ENCODE measurements around the gene CXCR4. TPM values are rescaled to one million over a fixed set of nuclear protein-coding genes. Genes with fewer than 3 reads are reported as not detected.

The CXCR4 gene
- total and polyA plus RNA-seq, 2 donors (not counting 1 experiment from before 2014, with no cell fraction given) = 1,832 to 2,119 TPM

DNA sequence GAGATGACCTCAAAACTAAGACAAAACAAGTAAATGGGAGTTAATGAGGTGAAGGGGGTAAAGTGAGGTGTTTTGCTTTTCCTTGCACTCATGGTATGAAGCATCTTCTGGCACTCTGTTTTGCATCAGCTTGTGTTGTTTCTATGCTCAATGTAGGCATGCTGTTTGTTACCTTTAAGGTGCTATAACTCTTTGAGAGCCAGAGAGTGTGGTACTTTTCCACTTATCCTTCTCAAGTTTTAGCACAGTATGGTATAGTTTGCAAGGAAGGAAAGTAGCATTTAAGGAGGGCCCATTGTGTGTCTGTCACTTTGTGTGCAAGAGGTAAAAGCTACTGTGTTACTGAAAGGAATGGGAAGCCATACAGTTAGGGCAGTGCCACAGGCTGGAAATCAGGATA lies 17.5 kb upstream of the CXCR4 start:
- no peaks in the 10 kb centered on the region for H3K9me3 ChIP-seq (ENCODE audit: control extremely low read depth in 1 of 3, control insufficient read depth in 2 of 3, insufficient read depth in 1 of 3, low read length in 2 of 3)
- CTCF ChIA-PET = interaction anchor here (0.8 to 10.8 kb wide), 20 partner anchors 8 to 249 kb away, joined by 3 to 97 read pairs (median 6); partner anchors contain the start of gene CXCR4
- H3K4me3 Mint-ChIP-seq = peak overlapping the region; percentile 83
- H3K9me3 Mint-ChIP-seq (ENCODE audit: insufficient read depth) = no peaks in the 10 kb centered on the region
- peaks cover 94 to 98% of the 10 kb centered on the region in 2 donors for H3K4me1 ChIP-seq (ENCODE audit: control insufficient read depth in 2 of 2, insufficient read depth in 2 of 2, low read length in 2 of 2)
- peaks cover 93% of the 10 kb centered on the region for H3K4me1 Mint-ChIP-seq
- H3K4me3 ChIP-seq (ENCODE audit: control extremely low read depth in 1 of 5, extremely low read depth in 1 of 5, insufficient read depth in 1 of 5, low read depth in 2 of 5, low read length in 4 of 5) = peak overlapping the region in 2 of 5 experiments; percentile 10 to 33
- H3K9ac ChIP-seq (ENCODE audit: low read length) = peak overlapping the region; percentile 48
- peak overlapping the region; percentile 98 to 99 for H3K27ac ChIP-seq (ENCODE audit: low read length in 2 of 2)
- no peaks in the 10 kb centered on the region for H3K27me3 Mint-ChIP-seq
- peak overlapping the region; percentile 96 for H3K27ac Mint-ChIP-seq
- DNase-seq (no peak), ATAC-seq (ENCODE audit: low read depth) (no peak)
- peaks cover 7% of the 10 kb centered on the region for H3K79me2 ChIP-seq (ENCODE audit: control insufficient read depth, insufficient read depth, low read length)
- H3K27me3 ChIP-seq (replicated peaks in 1 of 4; ENCODE audit: control extremely low read depth in 1 of 4, control insufficient read depth in 3 of 4, insufficient read depth in 4 of 4, low read length in 3 of 4) = no peaks in the 10 kb centered on the region
- H3K36me3 ChIP-seq (replicated peaks in 1 of 2; ENCODE audit: control extremely low read depth in 1 of 2, control insufficient read depth in 1 of 2, extremely low read depth in 1 of 2, insufficient read depth in 2 of 2, low read length in 1 of 2) = no peaks in the 10 kb centered on the region
- TF ChIP-seq, protein P1, sequence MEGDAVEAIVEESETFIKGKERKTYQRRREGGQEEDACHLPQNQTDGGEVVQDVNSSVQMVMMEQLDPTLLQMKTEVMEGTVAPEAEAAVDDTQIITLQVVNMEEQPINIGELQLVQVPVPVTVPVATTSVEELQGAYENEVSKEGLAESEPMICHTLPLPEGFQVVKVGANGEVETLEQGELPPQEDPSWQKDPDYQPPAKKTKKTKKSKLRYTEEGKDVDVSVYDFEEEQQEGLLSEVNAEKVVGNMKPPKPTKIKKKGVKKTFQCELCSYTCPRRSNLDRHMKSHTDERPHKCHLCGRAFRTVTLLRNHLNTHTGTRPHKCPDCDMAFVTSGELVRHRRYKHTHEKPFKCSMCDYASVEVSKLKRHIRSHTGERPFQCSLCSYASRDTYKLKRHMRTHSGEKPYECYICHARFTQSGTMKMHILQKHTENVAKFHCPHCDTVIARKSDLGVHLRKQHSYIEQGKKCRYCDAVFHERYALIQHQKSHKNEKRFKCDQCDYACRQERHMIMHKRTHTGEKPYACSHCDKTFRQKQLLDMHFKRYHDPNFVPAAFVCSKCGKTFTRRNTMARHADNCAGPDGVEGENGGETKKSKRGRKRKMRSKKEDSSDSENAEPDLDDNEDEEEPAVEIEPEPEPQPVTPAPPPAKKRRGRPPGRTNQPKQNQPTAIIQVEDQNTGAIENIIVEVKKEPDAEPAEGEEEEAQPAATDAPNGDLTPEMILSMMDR (IDR thresholded peaks at IDR 0.05) = no peak
- TF ChIP-seq EZH2 (IDR thresholded peaks at IDR 0.05; ENCODE audit: borderline replicate concordance, insufficient read depth, low read depth, low read length, poor library complexity, severe bottlenecking) = no peak
- POLR2A ChIA-PET = interaction anchor here (0.7 to 15.5 kb wide), 15 partner anchors 11 to 1120 kb away, joined by 3 to 405 read pairs (median 11); partner anchors contain the start of gene CXCR4
- peak overlapping the region; percentile 74 for H3K4me2 ChIP-seq (replicated peaks; ENCODE audit: low read depth, low read length, poor library complexity, severe bottlenecking)
- no peaks in the 10 kb centered on the region for H4K20me1 ChIP-seq (ENCODE audit: control insufficient read depth, insufficient read depth, low read length, poor library complexity, severe bottlenecking)
- intact Hi-C loops (cut with micrococcal nuclease) = loop anchor here (5.0 to 10.0 kb wide), 2 partner anchors 37 to 601 kb away; partner anchors contain the start of genes R3HDM1 and ZRANB3
- H2AFZ ChIP-seq (ENCODE audit: insufficient read depth, low read depth, low read length, poor library complexity, severe bottlenecking) = no peak overlapping the region

- ATAC-seq (ENCODE audit: low read depth) = no peak
- Histone ChIP-seq H3K4me2 (replicated peaks; ENCODE audit: low read depth, low read length, poor library complexity, severe bottlenecking) (peak overlapping the region; percentile 74), H4K20me1 (ENCODE audit: control insufficient read depth, insufficient read depth, low read length, poor library complexity, severe bottlenecking) (no peaks in the 10 kb centered on the region), H3K27me3 (replicated peaks in 1 of 4; ENCODE audit: control extremely low read depth in 1 of 4, control insufficient read depth in 3 of 4, insufficient read depth in 4 of 4, low read length in 3 of 4) (no peaks in the 10 kb centered on the region), H3K36me3 (replicated peaks in 1 of 2; ENCODE audit: control extremely low read depth in 1 of 2, control insufficient read depth in 1 of 2, extremely low read depth in 1 of 2, insufficient read depth in 2 of 2, low read length in 1 of 2) (no peaks in the 10 kb centered on the region), H3K4me1 (ENCODE audit: control insufficient read depth in 2 of 2, insufficient read depth in 2 of 2, low read length in 2 of 2) (peaks cover 94 to 98% of the 10 kb centered on the region in 2 donors), H3K27ac (ENCODE audit: low read length in 2 of 2) (peak overlapping the region; percentile 98 to 99), H3K9me3 (ENCODE audit: control extremely low read depth in 1 of 3, control insufficient read depth in 2 of 3, insufficient read depth in 1 of 3, low read length in 2 of 3) (no peaks in the 10 kb centered on the region), H3K79me2 (ENCODE audit: control insufficient read depth, insufficient read depth, low read length) (peaks cover 11% of the 10 kb centered on the region), H3K9ac (ENCODE audit: low read length) (peak overlapping the region; percentile 13), H3K4me3 (ENCODE audit: control extremely low read depth in 1 of 5, extremely low read depth in 1 of 5, insufficient read depth in 1 of 5, low read depth in 2 of 5, low read length in 4 of 5) (peak overlapping the region in 1 of 5 experiments; percentile 29), H2AFZ (ENCODE audit: insufficient read depth, low read depth, low read length, poor library complexity, severe bottlenecking) (no peak overlapping the region)
- TF ChIP-seq EZH2 (IDR thresholded peaks at IDR 0.05; ENCODE audit: borderline replicate concordance, insufficient read depth, low read depth, low read length, poor library complexity, severe bottlenecking) = no peak
- TF ChIP-seq, protein P1 (IDR thresholded peaks at IDR 0.05) = no peak
- POLR2A ChIA-PET = interaction anchor here (0.7 to 15.5 kb wide), 15 partner anchors 9 to 249 kb away, joined by 3 to 405 read pairs (median 20); partner anchors contain the start of gene CXCR4
- CTCF ChIA-PET = interaction anchor here (0.7 to 10.8 kb wide), 17 partner anchors 10 to 248 kb away, joined by 3 to 97 read pairs (median 6); no protein-coding TSS in a partner anchor
- DNase-seq = peak; percentile 63
- Mint-ChIP-seq H3K27me3 (no peaks in the 10 kb centered on the region), H3K9me3 (ENCODE audit: insufficient read depth) (no peaks in the 10 kb centered on the region), H3K4me3 (peak overlapping the region; percentile 83), H3K4me1 (peaks cover 95% of the 10 kb centered on the region), H3K27ac (peak overlapping the region; percentile 96)
- intact Hi-C loops (cut with micrococcal nuclease) = loop anchor here (10.0 kb wide), 1 partner anchor 599 kb away; the partner anchor contains the start of genes R3HDM1 and ZRANB3
- WGBS (ENCODE audit: insufficient coverage) = 0% methylated on average over 2 of the region's 2 CpGs
Observed at GRCh38 chr2:136134126-136134525, 16.2 kb upstream of the CXCR4 start.
